ENCODE data around the gene GJB2. TPM values are rescaled to one million over a fixed set of nuclear protein-coding genes. Genes with fewer than 3 reads are reported as not detected.

GJB2 gene
- total and polyA plus RNA-seq, 10 of the 15 experiments (the other 5 are each of a cell fraction or from before 2014, with no cell fraction given): 0.07 to 0.59 (median 0.31) TPM; not detected in 1

- TF ChIP-seq BHLHE40 (IDR thresholded peaks at IDR 0.05; ENCODE audit: borderline replicate concordance in 1 of 2, low read depth in 2 of 2, low read length in 1 of 2) (no peak), ATF3 (IDR thresholded peaks at IDR 0.05; ENCODE audit: borderline replicate concordance, extremely low read depth, low read depth, low read length) (no peak), ATF2 (IDR thresholded peaks at IDR 0.05; ENCODE audit: low read length) (no peak)
Measured at GRCh38 chr13:20178156-20178555, 14.6 kb downstream of the GJB2 start (continued).

- FAIRE-seq: no peak
- DNase-seq (ENCODE audit: low read depth, low spot score): no peak
- H3K79me2 ChIP-seq (ENCODE audit: control insufficient read depth, insufficient read depth, low read length): no peaks in the 10 kb centered on the region
- ChIA-PET POLR2A (no interaction called here), SMC1A (ENCODE audit: uncharacterized antibody, unreplicated experiment) (no interaction called here), RAD21 (ENCODE audit: unreplicated experiment) (no interaction called here), CTCF (no interaction called here)
- H3K4me1 ChIP-seq (ENCODE audit: control insufficient read depth, insufficient read depth, low read length): peaks cover 8% of the 10 kb centered on the region
- no peak for ATAC-seq
- H3K4me3 ChIP-seq: no peak overlapping the region
- BruUV-seq (replicated peaks): no TSS peak
- intact Hi-C loops (cut with micrococcal nuclease; ENCODE audit: unreplicated experiment): no loop called here
- no peak overlapping the region for H3K9ac ChIP-seq (ENCODE audit: control insufficient read depth, insufficient read depth, low read length)
- no peaks in the 10 kb centered on the region for H3K9me3 ChIP-seq (replicated peaks; ENCODE audit: control insufficient read depth, insufficient read depth, low read length)
- no peaks in the 10 kb centered on the region for H4K20me1 ChIP-seq (ENCODE audit: control insufficient read depth, insufficient read depth)
- in situ Hi-C loops (cut with MboI): loop anchor here (25.0 kb wide), 1 partner anchor 660 kb away; no protein-coding TSS in a partner anchor
- H3K36me3 ChIP-seq (ENCODE audit: control insufficient read depth in 2 of 2, insufficient read depth in 2 of 2, low read length in 1 of 2): no peaks in the 10 kb centered on the region
- H2AFZ ChIP-seq (ENCODE audit: control insufficient read depth, low read depth, low read length): no peak overlapping the region
- no peaks in the 10 kb centered on the region for H3K27me3 ChIP-seq (replicated peaks in 1 of 2; ENCODE audit: control insufficient read depth in 2 of 2, insufficient read depth in 2 of 2, low read length in 1 of 2)
- H3K27ac ChIP-seq (ENCODE audit: control insufficient read depth, insufficient read depth): no peak overlapping the region
- no peak overlapping the region for H3K4me2 ChIP-seq (ENCODE audit: control insufficient read depth, insufficient read depth)
- WGBS (ENCODE audit: insufficient coverage, insufficient replicate concordance, low lambda C conversion rate, missing lambda C conversion rate): 84% methylated on average over 52 of the region's 67 CpGs
- no peak for TF ChIP-seq MTA3 (IDR thresholded peaks at IDR 0.05; ENCODE audit: borderline replicate concordance, low read length)
- no peak for TF ChIP-seq EZH2 (IDR thresholded peaks at IDR 0.05; ENCODE audit: borderline replicate concordance, control insufficient read depth, low read depth, low read length)
- TF ChIP-seq ESRRA (IDR thresholded peaks at IDR 0.05; ENCODE audit: low read length): no peak
- no peak for TF ChIP-seq NR2C2 (IDR thresholded peaks at IDR 0.05; ENCODE audit: borderline replicate concordance, control insufficient read depth, insufficient read length, low read depth)
- no peak for TF ChIP-seq REST (IDR thresholded peaks at IDR 0.05; ENCODE audit: low read depth, low read length)
- TF ChIP-seq SKIL (IDR thresholded peaks at IDR 0.05; ENCODE audit: low read depth, poor library complexity, severe bottlenecking): no peak
- TF ChIP-seq IRF5 (IDR thresholded peaks at IDR 0.05; ENCODE audit: borderline replicate concordance): no peak
- TF ChIP-seq NFXL1 (IDR thresholded peaks at IDR 0.05; ENCODE audit: borderline replicate concordance): no peak
Measured at GRCh38 chr13:20177049-20177831, 15.5 kb downstream of the GJB2 start.

Measured in GM12878 (cell line).